ENCODE measurements around the gene HSPG2.
"Not testable (repeated sequence)": the region's sequence is repeated elsewhere in the genome, so short reads cannot be mapped to it uniquely, and the experiment has no call there.

The HSPG2 gene

GRCh38 chr1:21955501-21956281 is 18.6 kb upstream of the HSPG2 start:
- no peak for DNase-seq

- no peak for DNase-seq
These were observed 17.9 kb upstream of the HSPG2 start for GRCh38 chr1:21955058-21955457.

GRCh38 chr1:21952786-21953520 is 15.8 kb upstream of the HSPG2 start:
- DNase-seq, result no peak

- no peak for DNase-seq
These were observed 14.2 kb upstream of the HSPG2 start for GRCh38 chr1:21951226-21951870.

GRCh38 chr1:21950734-21951133 is 13.6 kb upstream of the HSPG2 start:
- no peak for DNase-seq

GRCh38 chr1:21946836-21947587 is 9.9 kb upstream of the HSPG2 start:
- DNase-seq, result no peak

- DNase-seq, result no peak
These were observed 7.6 kb upstream of the HSPG2 start for GRCh38 chr1:21944733-21945073.

GRCh38 chr1:21942959-21943640 is 6.0 kb upstream of the HSPG2 start:
- DNase-seq, result not testable (repeated sequence)

GRCh38 chr1:21942464-21942863 is 5.4 kb upstream of the HSPG2 start:
- DNase-seq, result no peak

GRCh38 chr1:21941370-21941769 is 4.3 kb upstream of the HSPG2 start:
- DNase-seq, result no peak

- no peak for DNase-seq
These were observed 3.4 kb upstream of the HSPG2 start for GRCh38 chr1:21940492-21940891.

GRCh38 chr1:21939650-21940374 is 2.7 kb upstream of the HSPG2 start:
- DNase-seq, result no peak

GRCh38 chr1:21938732-21939538 is 1.8 kb upstream of the HSPG2 start:
- DNase-seq, result no peak

GRCh38 chr1:21937372-21938121 is 437 bp upstream of the HSPG2 start:
- peak; percentile 70 to 78 for DNase-seq

- no peak for DNase-seq
These were observed 611 bp downstream of the HSPG2 start for GRCh38 chr1:21936366-21937031.

GRCh38 chr1:21935891-21936365 is 1.2 kb downstream of the HSPG2 start:
- no peak for DNase-seq

- DNase-seq, result no peak
These were observed 1.7 kb downstream of the HSPG2 start for GRCh38 chr1:21935393-21935804.

GRCh38 chr1:21933397-21934248 is 3.5 kb downstream of the HSPG2 start:
- DNase-seq, result peak; percentile 59 to 87
